Progenitor cell of endocrine pancreas (in vitro differentiated cells): ENCODE data around the gene CNBD2. TPM values are rescaled to one million over a fixed set of nuclear protein-coding genes. Genes with fewer than 3 reads are reported as not detected.

Source experiments
- DNase-seq: peaks from one replicate; pipeline ENCODE4 v3.0.0; 2021; ENCODE audit warnings: low spot score; ENCODE audit not compliant: unreplicated experiment
- H3K27ac Mint-ChIP-seq: 2 replicates; pipeline ENCODE4 v1.8.0; 2021; ENCODE audit warnings: mild to moderate bottlenecking, moderate library complexity, mixed read lengths
- H3K27me3 Mint-ChIP-seq: 2 replicates; pipeline ENCODE4 v1.8.0; 2021; ENCODE audit warnings: mixed read lengths
- H3K36me3 Mint-ChIP-seq: 2 replicates; pipeline ENCODE4 v1.8.0; 2022; ENCODE audit warnings: mixed read lengths; ENCODE audit not compliant: insufficient read depth
- H3K4me1 Mint-ChIP-seq: 2 replicates; pipeline ENCODE4 v1.8.0; 2021; ENCODE audit warnings: low read depth, mixed read lengths
- H3K4me3 Mint-ChIP-seq: 2 replicates; pipeline ENCODE4 v1.8.0; 2021; ENCODE audit warnings: low read depth, mild to moderate bottlenecking, moderate library complexity, mixed read lengths
- H3K9me3 Mint-ChIP-seq: 2 replicates; pipeline ENCODE4 v1.8.0; 2021; ENCODE audit warnings: low read depth, mixed read lengths
- total RNA-seq: library from RNA; stranded (reverse); gene quantifications from 2 replicates; pipeline ENCODE4 v1.2.1, GENCODE V29; 2021
- TF ChIP-seq, protein P1 (sequence below): fragments of 200-600 bp; sonication (generic); IDR thresholded peaks from one replicate; pipeline ENCODE4 v1.5.0; 2021; ENCODE audit warnings: antibody characterized with exemption, mild to moderate bottlenecking; ENCODE audit not compliant: unreplicated experiment

CNBD2 gene
- total RNA-seq, 1 donor from 2014 or later = 3.6 TPM

DNA sequence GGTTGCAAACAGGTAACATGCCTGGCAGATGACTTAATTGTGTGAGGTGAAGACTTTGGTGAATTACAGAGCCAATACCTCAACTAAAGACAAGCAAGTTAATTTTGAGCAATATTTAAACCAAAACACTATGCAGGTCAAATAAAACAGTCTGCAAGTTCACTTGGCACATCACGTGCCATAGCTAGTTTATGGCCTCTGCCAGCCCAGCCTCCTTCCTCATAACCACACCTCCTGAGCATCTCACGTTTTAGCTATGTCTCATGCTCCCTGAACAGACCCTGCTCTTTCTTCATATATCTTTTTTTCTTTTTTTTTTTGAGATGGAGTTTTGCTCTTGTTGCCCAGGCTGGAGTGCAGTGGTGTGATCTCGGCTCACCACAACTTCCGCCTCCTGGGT, 4.5 kb upstream of the CNBD2 start:
- H3K27me3 Mint-ChIP-seq = peaks cover 12% of the 10 kb centered on the region
- TF ChIP-seq, protein P1, sequence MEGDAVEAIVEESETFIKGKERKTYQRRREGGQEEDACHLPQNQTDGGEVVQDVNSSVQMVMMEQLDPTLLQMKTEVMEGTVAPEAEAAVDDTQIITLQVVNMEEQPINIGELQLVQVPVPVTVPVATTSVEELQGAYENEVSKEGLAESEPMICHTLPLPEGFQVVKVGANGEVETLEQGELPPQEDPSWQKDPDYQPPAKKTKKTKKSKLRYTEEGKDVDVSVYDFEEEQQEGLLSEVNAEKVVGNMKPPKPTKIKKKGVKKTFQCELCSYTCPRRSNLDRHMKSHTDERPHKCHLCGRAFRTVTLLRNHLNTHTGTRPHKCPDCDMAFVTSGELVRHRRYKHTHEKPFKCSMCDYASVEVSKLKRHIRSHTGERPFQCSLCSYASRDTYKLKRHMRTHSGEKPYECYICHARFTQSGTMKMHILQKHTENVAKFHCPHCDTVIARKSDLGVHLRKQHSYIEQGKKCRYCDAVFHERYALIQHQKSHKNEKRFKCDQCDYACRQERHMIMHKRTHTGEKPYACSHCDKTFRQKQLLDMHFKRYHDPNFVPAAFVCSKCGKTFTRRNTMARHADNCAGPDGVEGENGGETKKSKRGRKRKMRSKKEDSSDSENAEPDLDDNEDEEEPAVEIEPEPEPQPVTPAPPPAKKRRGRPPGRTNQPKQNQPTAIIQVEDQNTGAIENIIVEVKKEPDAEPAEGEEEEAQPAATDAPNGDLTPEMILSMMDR = no peak
- no peak overlapping the region for H3K27ac Mint-ChIP-seq
- no peak overlapping the region for H3K4me3 Mint-ChIP-seq
- no peaks in the 10 kb centered on the region for H3K36me3 Mint-ChIP-seq
- no peak for DNase-seq
- H3K4me1 Mint-ChIP-seq = no peaks in the 10 kb centered on the region
- peaks cover 3% of the 10 kb centered on the region for H3K9me3 Mint-ChIP-seq

DNA sequence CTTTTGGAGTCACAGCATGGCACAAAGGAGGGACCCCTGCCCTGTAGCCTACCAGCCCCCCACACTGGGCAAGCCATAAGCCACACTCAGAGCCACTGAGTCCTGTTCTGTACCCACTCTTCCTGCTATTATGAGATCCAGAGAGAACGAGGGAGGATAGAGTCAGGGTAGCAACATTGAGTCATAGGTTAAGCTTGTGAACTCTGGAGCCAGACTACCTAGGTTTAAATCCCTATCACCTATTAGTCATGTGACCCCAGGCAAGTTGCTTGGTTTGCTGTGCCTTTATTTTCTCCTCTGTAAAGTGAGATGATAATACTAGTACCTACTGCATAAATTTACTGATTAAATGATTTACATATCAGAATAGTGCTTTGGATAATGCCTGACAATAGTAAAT, 540 bp downstream of the CNBD2 start:
- Mint-ChIP-seq H3K4me3 (no peak overlapping the region), H3K27ac (no peak overlapping the region), H3K27me3 (peaks cover 3% of the 10 kb centered on the region), H3K4me1 (no peaks in the 10 kb centered on the region), H3K9me3 (no peaks in the 10 kb centered on the region), H3K36me3 (no peaks in the 10 kb centered on the region)
- TF ChIP-seq, protein P1 = no peak
- no peak for DNase-seq

DNA sequence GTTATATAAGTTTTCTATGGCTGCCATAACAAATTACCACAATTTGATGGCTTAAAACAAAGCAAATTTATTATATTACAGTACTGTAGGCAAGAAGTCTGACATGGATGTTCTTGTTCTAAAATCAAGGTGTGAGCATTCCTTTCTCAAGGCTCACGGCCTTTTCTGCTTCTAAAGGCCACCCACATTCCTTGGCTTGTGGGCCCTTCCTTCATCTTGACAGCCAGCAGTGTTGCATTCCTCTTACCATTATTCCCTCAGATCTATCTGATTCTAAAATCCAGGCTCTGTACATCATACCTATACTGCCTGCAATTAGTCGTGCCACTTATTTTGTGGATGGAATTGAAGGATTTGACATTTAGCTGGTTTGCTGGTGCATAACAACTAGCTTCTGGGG, 3.6 kb downstream of the CNBD2 start:
- Mint-ChIP-seq H3K4me3 (no peak overlapping the region), H3K4me1 (no peaks in the 10 kb centered on the region), H3K27ac (no peak overlapping the region), H3K27me3 (no peaks in the 10 kb centered on the region), H3K36me3 (no peaks in the 10 kb centered on the region), H3K9me3 (no peaks in the 10 kb centered on the region)
- DNase-seq = no peak
- TF ChIP-seq, protein P1 = no peak

DNA sequence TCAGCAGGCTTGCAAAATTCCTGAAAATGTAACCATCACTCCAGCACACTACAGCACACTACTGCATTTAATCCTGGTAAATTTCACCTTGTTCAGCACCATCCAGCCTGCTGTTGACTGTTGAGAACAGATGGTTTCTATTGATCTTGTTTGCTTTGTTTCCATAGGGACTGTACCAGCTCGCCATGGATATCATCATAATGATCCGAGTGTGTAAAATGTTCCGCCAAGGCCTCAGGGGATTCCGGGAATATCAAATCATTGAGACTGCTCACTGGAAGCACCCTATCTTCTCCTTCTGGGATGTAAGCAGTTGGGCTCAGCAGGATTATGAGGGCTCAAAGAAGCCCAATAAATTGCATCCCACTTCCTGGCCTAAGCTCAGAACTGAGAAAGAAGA, 4.1 kb downstream of the CNBD2 start:
- no peak for DNase-seq
- no peak overlapping the region for H3K4me3 Mint-ChIP-seq
- H3K4me1 Mint-ChIP-seq = no peaks in the 10 kb centered on the region
- H3K27ac Mint-ChIP-seq = no peak overlapping the region
- H3K27me3 Mint-ChIP-seq = no peaks in the 10 kb centered on the region
- TF ChIP-seq, protein P1 = no peak
- H3K36me3 Mint-ChIP-seq = no peaks in the 10 kb centered on the region
- H3K9me3 Mint-ChIP-seq = no peaks in the 10 kb centered on the region

DNA sequence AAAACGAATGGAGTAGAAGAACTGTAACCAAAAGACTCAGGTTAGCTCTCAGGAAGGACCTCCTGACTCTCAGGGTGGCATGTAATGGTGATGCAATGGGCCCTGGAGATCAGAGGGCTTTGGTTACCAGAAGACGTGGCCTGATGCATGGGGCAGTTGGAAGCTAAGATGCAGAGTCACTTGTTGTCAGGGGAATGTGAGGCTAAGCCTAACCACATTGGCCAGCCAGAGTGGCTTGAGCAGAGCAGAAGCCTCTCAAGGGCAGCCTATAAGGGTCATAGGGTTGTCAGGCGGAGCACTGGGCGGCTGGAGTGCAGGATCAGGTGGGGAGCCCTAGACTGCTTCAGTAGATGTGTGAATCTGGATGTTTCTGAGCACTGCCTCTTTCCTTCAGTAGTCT, 5.9 kb downstream of the CNBD2 start:
- Mint-ChIP-seq H3K27ac (no peak overlapping the region), H3K36me3 (no peaks in the 10 kb centered on the region), H3K27me3 (no peaks in the 10 kb centered on the region), H3K9me3 (no peaks in the 10 kb centered on the region), H3K4me3 (no peak overlapping the region), H3K4me1 (no peaks in the 10 kb centered on the region)
- no peak for DNase-seq
- TF ChIP-seq, protein P1 = no peak
